ENCODE results near the gene BCAS1. TPM values are rescaled to one million over a fixed set of nuclear protein-coding genes. Genes with fewer than 3 reads are reported as not detected.

BCAS1 gene
- total and polyA plus RNA-seq, 2 donors (not counting 3 experiments of a cell fraction or from before 2014, with no cell fraction given), result not detected

GRCh38 chr20:53929974-53930650, 140.3 kb downstream of the BCAS1 start:
- Histone ChIP-seq H3K9me3 (replicated peaks; ENCODE audit: control insufficient read depth, insufficient read depth, low read length) (no peaks in the 10 kb centered on the region), H3K4me3 (replicated peaks in 1 of 3; ENCODE audit: insufficient read depth in 1 of 3, low read depth in 1 of 3, low read length in 3 of 3) (no peak overlapping the region), H3K36me3 (ENCODE audit: control insufficient read depth in 2 of 2, extremely low read depth in 1 of 2, insufficient read depth in 2 of 2, low read length in 2 of 2) (no peaks in the 10 kb centered on the region), H3K79me2 (ENCODE audit: control insufficient read depth, insufficient read depth, low read length) (no peaks in the 10 kb centered on the region), H4K20me1 (replicated peaks; ENCODE audit: control insufficient read depth, extremely low read depth, insufficient read depth, low read length) (no peaks in the 10 kb centered on the region), H2AFZ (ENCODE audit: low read depth, low read length) (no peak overlapping the region), H3K4me1 (ENCODE audit: control insufficient read depth, extremely low read depth, insufficient read depth, low read length) (peaks cover 32% of the 10 kb centered on the region), H3K9ac (replicated peaks; ENCODE audit: extremely low read depth, insufficient read depth, low read length) (no peak overlapping the region), H3K27ac (ENCODE audit: insufficient read depth, low read depth, low read length) (no peak overlapping the region), H3K27me3 (ENCODE audit: control insufficient read depth in 2 of 2, insufficient read depth in 2 of 2, low read length in 2 of 2) (no peaks in the 10 kb centered on the region), H3K9me1 (replicated peaks; ENCODE audit: control insufficient read depth, extremely low read depth, insufficient read depth, low read length) (no peaks in the 10 kb centered on the region), H3K4me2 (ENCODE audit: insufficient read depth, low read length) (no peak overlapping the region)
- DNase-seq (ENCODE audit: low read depth, low spot score) (no peak), FAIRE-seq (no peak)
- intact Hi-C loops (cut with micrococcal nuclease), result loop anchor here (5.0 kb wide), 1 partner anchor 1438 kb away; no protein-coding TSS in a partner anchor
- CTCF ChIA-PET, result interaction anchor here (0.9 to 3.6 kb wide), 5 partner anchors 10 to 382 kb away, joined by 3 to 21 read pairs (median 7); no protein-coding TSS in a partner anchor
- POLR2A ChIA-PET, result interaction anchor here (0.6 kb wide), 1 partner anchor 23 kb away, joined by 8 read pairs; no protein-coding TSS in a partner anchor
- TF ChIP-seq EZH2 (IDR thresholded peaks at IDR 0.05; ENCODE audit: borderline replicate concordance, low read depth, low read length, severe bottlenecking) (no peak), CTCF (IDR thresholded peaks at IDR 0.05; ENCODE audit: extremely low read depth in 1 of 2, insufficient read depth in 1 of 2, low read depth in 1 of 2, low read length in 2 of 2) (no peak), GATA2 (IDR thresholded peaks at IDR 0.05; ENCODE audit: insufficient read depth, insufficient read length, low read depth, low read length) (no peak), MYC (IDR thresholded peaks at IDR 0.05; ENCODE audit: low read depth, low read length) (no peak), POLR2AphosphoS5 (IDR thresholded peaks at IDR 0.05; ENCODE audit: insufficient read depth, low read depth, low read length) (no peak), JUN (IDR thresholded peaks at IDR 0.05; ENCODE audit: borderline replicate concordance, insufficient read depth, insufficient read length, low read depth) (no peak), POLR2A (IDR thresholded peaks at IDR 0.05; ENCODE audit: low read depth, low read length) (no peak), FOS (IDR thresholded peaks at IDR 0.05; ENCODE audit: borderline replicate concordance, insufficient read depth, low read length) (no peak), MAX (IDR thresholded peaks at IDR 0.05; ENCODE audit: insufficient read depth, insufficient read length) (no peak)
- dilution Hi-C loops (cut with MboI; ENCODE audit: extremely low pct_ligation_motif_present, low sequenced_read_pairs), result loop anchor here (25.0 kb wide), 1 partner anchor 343 kb away; the partner anchor contains the start of gene ZNF217
- BruUV-seq (replicated peaks), result no TSS peak
